Liver (tissue), 3 donors: ENCODE results near the gene CMIP.

Source experiments
- ATF3 ChIP-seq: IDR thresholded peaks from 2 replicates; pipeline ENCODE4 v1.6.1; 2016; ENCODE audit warnings: antibody characterized with exemption
- GABPA ChIP-seq, 2 donors: IDR thresholded peaks in 1 of 2; conservative IDR thresholded peaks in 1 of 2; 2 replicates each; pipeline ENCODE4 v1.6.1; 2016; ENCODE audit warnings: antibody characterized with exemption in 2 of 2, mild to moderate bottlenecking in 1 of 2, moderate library complexity in 1 of 2
- JUND ChIP-seq, 2 donors: IDR thresholded peaks; 2 replicates each; pipeline ENCODE4 v1.6.1; 2016; ENCODE audit warnings: antibody characterized with exemption in 2 of 2
- RAD21 ChIP-seq, 2 donors: IDR thresholded peaks; 2 replicates each; pipeline ENCODE4 v1.6.1; 2016; ENCODE audit warnings: antibody characterized with exemption in 2 of 2, mild to moderate bottlenecking in 2 of 2
- REST ChIP-seq: IDR thresholded peaks from 2 replicates; pipeline ENCODE4 v1.6.1; 2016; ENCODE audit warnings: antibody characterized with exemption, mild to moderate bottlenecking
- RXRA ChIP-seq, 2 donors: IDR thresholded peaks; 2 replicates each; pipeline ENCODE4 v1.6.1; 2017 to 2018; ENCODE audit warnings: antibody characterized with exemption in 2 of 2, mild to moderate bottlenecking in 1 of 2
- SP1 ChIP-seq: IDR thresholded peaks from 2 replicates; pipeline ENCODE4 v1.6.1; 2018; ENCODE audit warnings: antibody characterized with exemption, mild to moderate bottlenecking
- TAF1 ChIP-seq: conservative IDR thresholded peaks from 2 replicates; pipeline ENCODE4 v1.6.1; 2016; ENCODE audit warnings: antibody characterized with exemption, mild to moderate bottlenecking
- YY1 ChIP-seq: IDR thresholded peaks from 2 replicates; pipeline ENCODE4 v1.6.1; 2016; ENCODE audit warnings: antibody characterized with exemption, mild to moderate bottlenecking
- TF ChIP-seq, protein P1 (sequence below): fragments of 150-350 bp; IDR thresholded peaks from 2 replicates; pipeline ENCODE4 v1.5.1; 2017; ENCODE audit warnings: improper control_type of control experiment, low read depth, low read length; ENCODE audit not compliant: missing input control
- TF ChIP-seq, protein P2 (sequence below): IDR thresholded peaks from 2 replicates; pipeline ENCODE4 v1.6.1; 2016; ENCODE audit warnings: antibody characterized with exemption
- TF ChIP-seq, protein P3 (sequence below): IDR thresholded peaks from 2 replicates; pipeline ENCODE4 v1.6.1; 2016; ENCODE audit warnings: antibody characterized with exemption
- donor health status: healthy.
- donor health status: healthy.

DNA sequence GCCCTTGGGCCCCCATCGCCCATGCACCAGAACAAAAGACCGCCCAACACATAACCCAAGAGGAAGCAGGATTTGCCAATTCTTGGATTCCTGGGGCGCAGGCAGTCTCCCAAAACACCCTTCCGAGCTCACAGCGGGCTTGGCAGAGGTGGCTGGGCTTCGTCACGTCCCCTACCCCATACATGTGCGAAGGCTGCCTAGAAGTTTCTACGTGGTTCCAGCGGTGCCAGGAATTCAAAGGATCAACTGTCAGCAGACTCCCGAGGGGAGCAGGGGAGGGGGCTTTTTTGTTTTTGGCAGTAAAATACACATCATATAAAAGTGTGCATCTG is 253.7 kb downstream of the CMIP start:
- TF ChIP-seq, protein P1, sequence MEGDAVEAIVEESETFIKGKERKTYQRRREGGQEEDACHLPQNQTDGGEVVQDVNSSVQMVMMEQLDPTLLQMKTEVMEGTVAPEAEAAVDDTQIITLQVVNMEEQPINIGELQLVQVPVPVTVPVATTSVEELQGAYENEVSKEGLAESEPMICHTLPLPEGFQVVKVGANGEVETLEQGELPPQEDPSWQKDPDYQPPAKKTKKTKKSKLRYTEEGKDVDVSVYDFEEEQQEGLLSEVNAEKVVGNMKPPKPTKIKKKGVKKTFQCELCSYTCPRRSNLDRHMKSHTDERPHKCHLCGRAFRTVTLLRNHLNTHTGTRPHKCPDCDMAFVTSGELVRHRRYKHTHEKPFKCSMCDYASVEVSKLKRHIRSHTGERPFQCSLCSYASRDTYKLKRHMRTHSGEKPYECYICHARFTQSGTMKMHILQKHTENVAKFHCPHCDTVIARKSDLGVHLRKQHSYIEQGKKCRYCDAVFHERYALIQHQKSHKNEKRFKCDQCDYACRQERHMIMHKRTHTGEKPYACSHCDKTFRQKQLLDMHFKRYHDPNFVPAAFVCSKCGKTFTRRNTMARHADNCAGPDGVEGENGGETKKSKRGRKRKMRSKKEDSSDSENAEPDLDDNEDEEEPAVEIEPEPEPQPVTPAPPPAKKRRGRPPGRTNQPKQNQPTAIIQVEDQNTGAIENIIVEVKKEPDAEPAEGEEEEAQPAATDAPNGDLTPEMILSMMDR, result no peak
- TF ChIP-seq REST (no peak), RAD21 (IDR thresholded peaks at IDR 0.05) (no peak), GABPA (IDR thresholded peaks at IDR 0.05 in 1 of 2, conservative IDR thresholded peaks at IDR 0.05 in 1 of 2) (no peak), TAF1 (no peak), JUND (IDR thresholded peaks at IDR 0.05) (no peak), YY1 (no peak), ATF3 (no peak), RXRA (IDR thresholded peaks at IDR 0.05) (no peak), SP1 (no peak)
- TF ChIP-seq, protein P2, sequence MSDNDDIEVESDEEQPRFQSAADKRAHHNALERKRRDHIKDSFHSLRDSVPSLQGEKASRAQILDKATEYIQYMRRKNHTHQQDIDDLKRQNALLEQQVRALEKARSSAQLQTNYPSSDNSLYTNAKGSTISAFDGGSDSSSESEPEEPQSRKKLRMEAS, result no peak
- TF ChIP-seq, protein P3, sequence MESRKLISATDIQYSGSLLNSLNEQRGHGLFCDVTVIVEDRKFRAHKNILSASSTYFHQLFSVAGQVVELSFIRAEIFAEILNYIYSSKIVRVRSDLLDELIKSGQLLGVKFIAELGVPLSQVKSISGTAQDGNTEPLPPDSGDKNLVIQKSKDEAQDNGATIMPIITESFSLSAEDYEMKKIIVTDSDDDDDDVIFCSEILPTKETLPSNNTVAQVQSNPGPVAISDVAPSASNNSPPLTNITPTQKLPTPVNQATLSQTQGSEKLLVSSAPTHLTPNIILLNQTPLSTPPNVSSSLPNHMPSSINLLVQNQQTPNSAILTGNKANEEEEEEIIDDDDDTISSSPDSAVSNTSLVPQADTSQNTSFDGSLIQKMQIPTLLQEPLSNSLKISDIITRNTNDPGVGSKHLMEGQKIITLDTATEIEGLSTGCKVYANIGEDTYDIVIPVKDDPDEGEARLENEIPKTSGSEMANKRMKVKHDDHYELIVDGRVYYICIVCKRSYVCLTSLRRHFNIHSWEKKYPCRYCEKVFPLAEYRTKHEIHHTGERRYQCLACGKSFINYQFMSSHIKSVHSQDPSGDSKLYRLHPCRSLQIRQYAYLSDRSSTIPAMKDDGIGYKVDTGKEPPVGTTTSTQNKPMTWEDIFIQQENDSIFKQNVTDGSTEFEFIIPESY, result no peak
